ENCODE data around the gene GJA10. TPM values are rescaled to one million over a fixed set of nuclear protein-coding genes. Genes with fewer than 3 reads are reported as not detected.
"Not testable (repeated sequence)": the region's sequence is repeated elsewhere in the genome, so short reads cannot be mapped to it uniquely, and the experiment has no call there.

GJA10 gene
- polyA plus RNA-seq (not detected in 3 replicates), polyA minus RNA-seq (not detected in 3 replicates)
- not detected for polyA plus RNA-seq (2011; ENCODE audit: low read depth)
- polyA plus RNA-seq (2011; cell fraction: cytosol; rRNA removed), result not detected in 2 replicates
- not detected in 2 replicates for polyA plus RNA-seq (2011; cell fraction: nucleus; rRNA removed)
- polyA plus RNA-seq (2012; ENCODE audit: low replicate concordance), result not detected in 2 replicates
- polyA minus RNA-seq (2011; cell fraction: cytosol; rRNA and poly(A)+ RNA removed), result not detected
- polyA minus RNA-seq (2011; cell fraction: nucleus; rRNA and poly(A)+ RNA removed), result not detected in 2 replicates

DNA sequence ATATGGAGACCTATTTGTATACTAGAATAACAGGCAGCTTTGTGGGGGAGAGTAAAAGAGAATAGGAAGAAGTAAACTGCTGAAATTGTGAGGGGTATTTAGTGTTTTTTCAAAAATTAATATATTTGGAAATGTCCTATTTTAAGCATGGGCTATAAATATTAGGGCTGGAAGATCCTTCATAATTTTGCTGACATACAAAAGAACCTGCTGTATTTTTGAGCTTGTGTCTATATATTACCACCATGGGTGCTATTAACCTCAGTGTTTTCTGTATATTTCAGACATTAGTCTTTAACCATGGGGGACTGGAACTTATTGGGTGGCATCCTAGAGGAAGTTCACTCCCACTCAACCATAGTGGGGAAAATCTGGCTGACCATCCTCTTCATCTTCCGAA is at the start of gene GJA10:
TSS of gene GJA10 (plus strand) at position 301 of the 400 bp plus-strand sequence. CDS start at position 301, 0 bp downstream.
- H3K27ac ChIP-seq (ENCODE audit: control insufficient read depth, insufficient read depth, low read length), result no peak within 1 kb of the TSS
- H2AFZ ChIP-seq (ENCODE audit: control insufficient read depth, low read length), result no peak within 1 kb of the TSS
- H3K79me2 ChIP-seq (ENCODE audit: control insufficient read depth, insufficient read depth, low read length), result no peaks in the 10 kb centered on the region
- H4K20me1 ChIP-seq (ENCODE audit: control insufficient read depth, extremely low read depth, insufficient read depth, low read length), result no peaks in the 10 kb centered on the region
- dilution Hi-C loops (cut with MboI; ENCODE audit: extremely low pct_ligation_motif_present, low sequenced_read_pairs), result no loop called here
- FAIRE-seq, result no peak
- no peaks in the 10 kb centered on the region for H3K4me1 ChIP-seq (ENCODE audit: control insufficient read depth, extremely low read depth, insufficient read depth, low read length)
- no peaks in the 10 kb centered on the region for H3K9me1 ChIP-seq (ENCODE audit: control insufficient read depth, extremely low read depth, insufficient read depth, low read length)
- DNase-seq (ENCODE audit: low read depth, low spot score), result no peak
- no peak within 1 kb of the TSS for H3K4me2 ChIP-seq (ENCODE audit: control insufficient read depth, extremely low read depth, insufficient read depth, low read depth, low read length)
- H3K27me3 ChIP-seq (ENCODE audit: control insufficient read depth, extremely low read depth, insufficient read depth, low read length), result peaks cover 15% of the 10 kb centered on the region
- no peak within 1 kb of the TSS for H3K4me3 ChIP-seq (ENCODE audit: control insufficient read depth in 2 of 3, extremely low read depth in 1 of 3, insufficient read depth in 2 of 3, low read depth in 1 of 3, low read length in 3 of 3)
- H3K9me3 ChIP-seq (ENCODE audit: control insufficient read depth, low read depth, low read length), result no peaks in the 10 kb centered on the region
- no peaks in the 10 kb centered on the region for H3K36me3 ChIP-seq (ENCODE audit: control insufficient read depth in 2 of 2, extremely low read depth in 1 of 2, insufficient read depth in 2 of 2, low read length in 2 of 2)
- H3K9ac ChIP-seq (ENCODE audit: control insufficient read depth, extremely low read depth, insufficient read depth, low read length), result no peak within 1 kb of the TSS
- TF ChIP-seq, protein P1, sequence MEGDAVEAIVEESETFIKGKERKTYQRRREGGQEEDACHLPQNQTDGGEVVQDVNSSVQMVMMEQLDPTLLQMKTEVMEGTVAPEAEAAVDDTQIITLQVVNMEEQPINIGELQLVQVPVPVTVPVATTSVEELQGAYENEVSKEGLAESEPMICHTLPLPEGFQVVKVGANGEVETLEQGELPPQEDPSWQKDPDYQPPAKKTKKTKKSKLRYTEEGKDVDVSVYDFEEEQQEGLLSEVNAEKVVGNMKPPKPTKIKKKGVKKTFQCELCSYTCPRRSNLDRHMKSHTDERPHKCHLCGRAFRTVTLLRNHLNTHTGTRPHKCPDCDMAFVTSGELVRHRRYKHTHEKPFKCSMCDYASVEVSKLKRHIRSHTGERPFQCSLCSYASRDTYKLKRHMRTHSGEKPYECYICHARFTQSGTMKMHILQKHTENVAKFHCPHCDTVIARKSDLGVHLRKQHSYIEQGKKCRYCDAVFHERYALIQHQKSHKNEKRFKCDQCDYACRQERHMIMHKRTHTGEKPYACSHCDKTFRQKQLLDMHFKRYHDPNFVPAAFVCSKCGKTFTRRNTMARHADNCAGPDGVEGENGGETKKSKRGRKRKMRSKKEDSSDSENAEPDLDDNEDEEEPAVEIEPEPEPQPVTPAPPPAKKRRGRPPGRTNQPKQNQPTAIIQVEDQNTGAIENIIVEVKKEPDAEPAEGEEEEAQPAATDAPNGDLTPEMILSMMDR (optimal IDR thresholded peaks at IDR 0.05 in 1 of 3, IDR thresholded peaks at IDR 0.05 in 1 of 3, conservative IDR thresholded peaks at IDR 0.05 in 1 of 3; ENCODE audit: extremely low read depth in 1 of 3, insufficient read depth in 2 of 3, low read length in 3 of 3), result no peak
- TF ChIP-seq EZH2 (IDR thresholded peaks at IDR 0.05; ENCODE audit: low read length), result no peak

DNA sequence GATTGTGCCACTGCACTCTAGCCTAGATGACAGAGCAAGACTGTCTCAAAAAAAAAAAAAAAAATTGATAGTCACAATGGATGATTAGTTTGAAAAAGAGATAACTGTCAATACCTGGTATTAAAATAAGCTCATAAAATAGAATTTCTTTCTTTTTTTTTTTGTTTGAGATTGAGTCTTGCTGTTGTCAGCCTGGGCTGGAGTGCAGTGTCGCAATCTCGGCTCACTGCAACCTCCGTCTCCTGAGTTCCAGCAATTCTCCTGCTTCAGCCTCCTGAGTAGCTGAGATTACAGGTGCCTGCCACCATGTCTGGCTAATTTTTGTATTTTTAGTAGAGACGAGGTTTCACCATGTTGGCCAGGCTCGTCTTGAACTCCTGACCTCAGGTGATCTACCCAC is 46.8 kb upstream of the GJA10 start:
- H4K20me1 ChIP-seq (ENCODE audit: control insufficient read depth, extremely low read depth, insufficient read depth, low read length); H3K9me1 ChIP-seq (ENCODE audit: control insufficient read depth, extremely low read depth, insufficient read depth, low read length); H3K36me3 ChIP-seq (ENCODE audit: control insufficient read depth in 2 of 2, extremely low read depth in 1 of 2, insufficient read depth in 2 of 2, low read length in 2 of 2); H3K27ac ChIP-seq (ENCODE audit: control insufficient read depth, insufficient read depth, low read length); H2AFZ ChIP-seq (ENCODE audit: control insufficient read depth, low read length); DNase-seq (ENCODE audit: low read depth, low spot score); H3K4me1 ChIP-seq (ENCODE audit: control insufficient read depth, extremely low read depth, insufficient read depth, low read length); H3K4me2 ChIP-seq (ENCODE audit: control insufficient read depth, extremely low read depth, insufficient read depth, low read depth, low read length); H3K27me3 ChIP-seq (ENCODE audit: control insufficient read depth, extremely low read depth, insufficient read depth, low read length); H3K9me3 ChIP-seq (ENCODE audit: control insufficient read depth, low read depth, low read length); H3K9ac ChIP-seq (ENCODE audit: control insufficient read depth, extremely low read depth, insufficient read depth, low read length); dilution Hi-C loops (cut with MboI; ENCODE audit: extremely low pct_ligation_motif_present, low sequenced_read_pairs); H3K4me3 ChIP-seq (ENCODE audit: control insufficient read depth in 2 of 3, extremely low read depth in 1 of 3, insufficient read depth in 2 of 3, low read depth in 1 of 3, low read length in 3 of 3); FAIRE-seq: not testable (repeated sequence)
- H3K79me2 ChIP-seq (ENCODE audit: control insufficient read depth, insufficient read depth, low read length), result peaks cover 23% of the 10 kb centered on the region

DNA sequence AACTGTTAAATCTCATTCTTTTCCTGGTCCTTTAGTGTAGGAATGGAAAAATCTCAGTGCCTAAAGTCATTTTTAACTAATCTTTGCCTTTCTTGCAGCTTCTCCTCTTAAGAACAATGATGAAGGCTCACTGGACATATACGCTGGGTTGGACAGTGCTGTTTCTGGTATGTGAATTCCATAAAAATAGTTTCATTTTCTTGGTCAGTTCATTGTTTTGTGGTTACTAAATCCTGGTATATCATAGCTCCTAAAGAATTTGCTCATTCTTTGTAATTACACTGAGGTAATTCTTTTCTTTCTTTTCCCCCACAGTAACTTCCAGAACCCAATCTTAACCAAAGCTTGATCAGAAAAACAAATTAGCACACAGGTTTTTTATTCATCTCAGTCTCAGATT is 41.2 kb upstream of the GJA10 start:
- Histone ChIP-seq H3K9ac (ENCODE audit: control insufficient read depth, extremely low read depth, insufficient read depth, low read length) (no peak overlapping the region), H3K4me2 (ENCODE audit: control insufficient read depth, extremely low read depth, insufficient read depth, low read depth, low read length) (no peak overlapping the region), H2AFZ (ENCODE audit: control insufficient read depth, low read length) (no peak overlapping the region), H4K20me1 (ENCODE audit: control insufficient read depth, extremely low read depth, insufficient read depth, low read length) (no peaks in the 10 kb centered on the region), H3K4me3 (ENCODE audit: control insufficient read depth in 2 of 3, extremely low read depth in 1 of 3, insufficient read depth in 2 of 3, low read depth in 1 of 3, low read length in 3 of 3) (no peak overlapping the region), H3K9me1 (ENCODE audit: control insufficient read depth, extremely low read depth, insufficient read depth, low read length) (no peaks in the 10 kb centered on the region), H3K36me3 (ENCODE audit: control insufficient read depth in 2 of 2, extremely low read depth in 1 of 2, insufficient read depth in 2 of 2, low read length in 2 of 2) (peaks cover 0 to 6% of the 10 kb centered on the region in 2 experiments), H3K9me3 (ENCODE audit: control insufficient read depth, low read depth, low read length) (no peaks in the 10 kb centered on the region), H3K4me1 (ENCODE audit: control insufficient read depth, extremely low read depth, insufficient read depth, low read length) (no peaks in the 10 kb centered on the region), H3K27me3 (ENCODE audit: control insufficient read depth, extremely low read depth, insufficient read depth, low read length) (no peaks in the 10 kb centered on the region), H3K79me2 (ENCODE audit: control insufficient read depth, insufficient read depth, low read length) (peaks cover 5% of the 10 kb centered on the region), H3K27ac (ENCODE audit: control insufficient read depth, insufficient read depth, low read length) (no peak overlapping the region)
- dilution Hi-C loops (cut with MboI; ENCODE audit: extremely low pct_ligation_motif_present, low sequenced_read_pairs), result no loop called here
- TF ChIP-seq, protein P1 (optimal IDR thresholded peaks at IDR 0.05 in 1 of 3, IDR thresholded peaks at IDR 0.05 in 1 of 3, conservative IDR thresholded peaks at IDR 0.05 in 1 of 3; ENCODE audit: extremely low read depth in 1 of 3, insufficient read depth in 2 of 3, low read length in 3 of 3), result no peak
- TF ChIP-seq EZH2 (IDR thresholded peaks at IDR 0.05; ENCODE audit: low read length), result no peak
- DNase-seq (ENCODE audit: low read depth, low spot score), result no peak
- FAIRE-seq, result no peak
